ENCODE data around the gene SULT1E1.
"Not testable (repeated sequence)": the region's sequence is repeated elsewhere in the genome, so short reads cannot be mapped to it uniquely, and the experiment has no call there.

SULT1E1 gene

GRCh38 chr4:69831270-69831627 lies 28.7 kb downstream of the SULT1E1 start:
- no peak overlapping the region for H3K4me3 ChIP-seq (ENCODE audit: low read depth, low read length)
- no peak for TF ChIP-seq CTCF (IDR thresholded peaks at IDR 0.05; ENCODE audit: low read depth, low read length)
- no peak for DNase-seq

GRCh38 chr4:69830560-69831269 lies 29.2 kb downstream of the SULT1E1 start:
- TF ChIP-seq CTCF (IDR thresholded peaks at IDR 0.05; ENCODE audit: low read depth, low read length): no peak
- Histone ChIP-seq H3K36me3 (no peaks in the 10 kb centered on the region), H3K4me3 (ENCODE audit: low read depth, low read length) (no peak overlapping the region), H3K27me3 (no peaks in the 10 kb centered on the region), H3K9me3 (no peaks in the 10 kb centered on the region), H3K4me1 (no peaks in the 10 kb centered on the region; the same call in 1 of the 2 replicates)
- peak; percentile 26 for DNase-seq

More at GRCh38 chr4:69831270-69831627, 28.7 kb downstream of the SULT1E1 start:
- no peaks in the 10 kb centered on the region for H3K36me3 ChIP-seq
- no peaks in the 10 kb centered on the region for H3K27me3 ChIP-seq
- no peaks in the 10 kb centered on the region for H3K9me3 ChIP-seq
- H3K4me1 ChIP-seq: no peaks in the 10 kb centered on the region; the same call in 1 of the 2 replicates

- no peak for TF ChIP-seq CTCF (IDR thresholded peaks at IDR 0.05; ENCODE audit: low read depth, low read length)
- Histone ChIP-seq H3K4me1 (no peaks in the 10 kb centered on the region; the same call in 1 of the 2 replicates), H3K4me3 (ENCODE audit: low read depth, low read length) (no peak overlapping the region), H3K36me3 (no peaks in the 10 kb centered on the region), H3K27me3 (no peaks in the 10 kb centered on the region), H3K9me3 (no peaks in the 10 kb centered on the region)
- DNase-seq: no peak
These were observed 29.8 kb downstream of the SULT1E1 start for GRCh38 chr4:69830192-69830559.

- TF ChIP-seq CTCF (IDR thresholded peaks at IDR 0.05; ENCODE audit: low read depth, low read length): no peak
- no peak for DNase-seq
- H3K36me3 ChIP-seq: no peaks in the 10 kb centered on the region
- H3K27me3 ChIP-seq: no peaks in the 10 kb centered on the region
- H3K9me3 ChIP-seq: no peaks in the 10 kb centered on the region
- no peaks in the 10 kb centered on the region; the same call in 1 of the 2 replicates for H3K4me1 ChIP-seq
- H3K4me3 ChIP-seq (ENCODE audit: low read depth, low read length): no peak overlapping the region
These were observed 30.3 kb downstream of the SULT1E1 start for GRCh38 chr4:69829678-69830077.

GRCh38 chr4:69828828-69829227 lies 31.1 kb downstream of the SULT1E1 start:
- H3K36me3 ChIP-seq: no peaks in the 10 kb centered on the region
- H3K9me3 ChIP-seq: no peaks in the 10 kb centered on the region
- no peaks in the 10 kb centered on the region for H3K27me3 ChIP-seq
- DNase-seq: no peak
- TF ChIP-seq CTCF (IDR thresholded peaks at IDR 0.05; ENCODE audit: low read depth, low read length): no peak
- H3K4me3 ChIP-seq (ENCODE audit: low read depth, low read length): no peak overlapping the region
- no peaks in the 10 kb centered on the region; the same call in 1 of the 2 replicates for H3K4me1 ChIP-seq

- H3K36me3 ChIP-seq; H3K4me3 ChIP-seq (ENCODE audit: low read depth, low read length); DNase-seq: not testable (repeated sequence)
These were observed 34.9 kb downstream of the SULT1E1 start for GRCh38 chr4:69825056-69825455.

More at GRCh38 chr4:69825056-69825455, 34.9 kb downstream of the SULT1E1 start:
- H3K4me1 ChIP-seq, H3K9me3 ChIP-seq, H3K27me3 ChIP-seq: not testable (repeated sequence)

All from BE2C (cell line).